Measurements from ENCODE around the gene NXPH4. TPM values are rescaled to one million over a fixed set of nuclear protein-coding genes. Genes with fewer than 3 reads are reported as not detected.

NXPH4 gene
- total RNA-seq, 4 donors from 2014 or later, result not detected

- intact Hi-C loops (cut with DNase I), result no loop called here
- Histone ChIP-seq H3K4me1 (no peaks in the 10 kb centered on the region), H3K27ac (replicated peaks in 1 of 4) (no peak overlapping the region), H3K4me3 (no peak overlapping the region), H3K9me3 (no peaks in the 10 kb centered on the region), H3K27me3 (no peaks in the 10 kb centered on the region), H3K36me3 (peaks cover 87 to 100% (median 99%) of the 10 kb centered on the region in 4 donors)
- WGBS, result 84% methylated on average over 18 of the region's 34 CpGs
- TF ChIP-seq POLR2AphosphoS5 (IDR thresholded peaks at IDR 0.05) (no peak), CTCF (IDR thresholded peaks at IDR 0.05) (no peak), EP300 (IDR thresholded peaks at IDR 0.05) (no peak), POLR2A (IDR thresholded peaks at IDR 0.05; ENCODE audit: low read depth) (no peak)
- DNase-seq (ENCODE audit: extremely low spot score), result no peak
Observed at GRCh38 chr12:57195611-57196371, 20.8 kb upstream of the NXPH4 start.

GRCh38 chr12:57196439-57196838 lies 20.2 kb upstream of the NXPH4 start:
- no peak overlapping the region for H3K27ac ChIP-seq (replicated peaks in 1 of 4)
- no peak for DNase-seq (ENCODE audit: extremely low spot score)
- no peaks in the 10 kb centered on the region for H3K4me1 ChIP-seq
- intact Hi-C loops (cut with DNase I), result no loop called here
- H3K9me3 ChIP-seq, result no peaks in the 10 kb centered on the region
- H3K4me3 ChIP-seq, result no peak overlapping the region
- no peak for TF ChIP-seq POLR2AphosphoS5 (IDR thresholded peaks at IDR 0.05)
- TF ChIP-seq CTCF (IDR thresholded peaks at IDR 0.05), result no peak
- TF ChIP-seq EP300 (IDR thresholded peaks at IDR 0.05), result no peak
- no peak for TF ChIP-seq POLR2A (IDR thresholded peaks at IDR 0.05; ENCODE audit: low read depth)
- peaks cover 93 to 100% (median 99%) of the 10 kb centered on the region in 4 donors for H3K36me3 ChIP-seq
- H3K27me3 ChIP-seq, result no peaks in the 10 kb centered on the region
- WGBS, result 76% methylated on average over 4 of the region's 4 CpGs

- intact Hi-C loops (cut with DNase I), result no loop called here
- no peak for DNase-seq (ENCODE audit: extremely low spot score)
- Histone ChIP-seq H3K27ac (replicated peaks in 1 of 4) (no peak overlapping the region), H3K4me1 (no peaks in the 10 kb centered on the region), H3K36me3 (peaks cover 95 to 100% (median 100%) of the 10 kb centered on the region in 4 donors), H3K4me3 (no peak overlapping the region), H3K9me3 (no peaks in the 10 kb centered on the region), H3K27me3 (no peaks in the 10 kb centered on the region)
- no peak for TF ChIP-seq POLR2A (IDR thresholded peaks at IDR 0.05; ENCODE audit: low read depth)
- no peak for TF ChIP-seq CTCF (IDR thresholded peaks at IDR 0.05)
- no peak for TF ChIP-seq EP300 (IDR thresholded peaks at IDR 0.05)
- no peak for TF ChIP-seq POLR2AphosphoS5 (IDR thresholded peaks at IDR 0.05)
- WGBS, result 83% methylated on average over 4 of the region's 22 CpGs
Observed at GRCh38 chr12:57196956-57197355, 19.6 kb upstream of the NXPH4 start.

- 87% methylated on average over 15 of the region's 17 CpGs for WGBS
- no peaks in the 10 kb centered on the region for H3K4me1 ChIP-seq
- no peaks in the 10 kb centered on the region for H3K9me3 ChIP-seq
- no peak overlapping the region for H3K4me3 ChIP-seq
- intact Hi-C loops (cut with DNase I), result no loop called here
- TF ChIP-seq POLR2AphosphoS5 (IDR thresholded peaks at IDR 0.05), result no peak
- TF ChIP-seq POLR2A (IDR thresholded peaks at IDR 0.05; ENCODE audit: low read depth), result no peak
- TF ChIP-seq CTCF (IDR thresholded peaks at IDR 0.05), result no peak
- TF ChIP-seq EP300 (IDR thresholded peaks at IDR 0.05), result no peak
- DNase-seq (ENCODE audit: extremely low spot score), result no peak
- H3K36me3 ChIP-seq, result peaks cover 85 to 100% (median 100%) of the 10 kb centered on the region in 4 donors
- H3K27me3 ChIP-seq, result no peaks in the 10 kb centered on the region
- no peak overlapping the region for H3K27ac ChIP-seq (replicated peaks in 1 of 4)
Observed at GRCh38 chr12:57198329-57198728, 18.3 kb upstream of the NXPH4 start.

Data from esophagus muscularis mucosa (tissue), 4 donors.